GM23248 (cell line): ENCODE measurements around the gene ICA1.

Experiments
- EZH2 ChIP-seq: fragments of 200-600 bp; sonication (generic); IDR thresholded peaks from 2 replicates; pipeline ENCODE4 v1.6.1; 2018; ENCODE audit warnings: antibody characterized with exemption, mild to moderate bottlenecking; ENCODE audit not compliant: insufficient read depth, poor library complexity, severe bottlenecking
- EZH2phosphoT487 ChIP-seq: fragments of 200-600 bp; sonication (generic); IDR thresholded peaks from 2 replicates; pipeline ENCODE4 v1.6.1; 2018; ENCODE audit warnings: antibody characterized with exemption, moderate library complexity, mild to moderate bottlenecking, low read depth; ENCODE audit not compliant: insufficient read depth

DNA sequence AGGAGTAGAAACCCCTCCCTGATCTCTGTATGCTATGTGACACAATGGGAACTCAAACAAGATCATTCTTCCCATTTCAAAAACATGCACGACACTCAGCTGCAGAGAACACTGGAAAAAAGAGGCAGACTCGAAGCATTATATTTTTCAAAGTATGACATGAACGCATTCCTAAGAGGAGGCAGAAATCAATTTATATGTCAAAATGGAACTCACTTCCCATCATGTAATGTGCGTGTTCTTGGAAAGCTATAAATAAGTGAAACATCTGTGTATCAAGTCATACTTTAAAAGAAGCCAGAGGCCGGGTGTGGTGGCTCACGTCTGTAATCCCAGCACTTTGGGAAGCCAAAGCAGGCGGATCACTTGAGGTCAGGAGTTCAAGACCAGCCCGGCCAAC lies 142.7 kb downstream of the ICA1 start:
- TF ChIP-seq EZH2 (no peak), EZH2phosphoT487 (no peak)
